GM21529 (cell line): ENCODE measurements around the gene STRN3.

Experiments used
- ATAC-seq: cut with Tn5 transposase; IDR thresholded peaks from one replicate; pipeline ENCODE4 v1.9.1; 2021; ENCODE audit not compliant: unreplicated experiment

The STRN3 gene

DNA sequence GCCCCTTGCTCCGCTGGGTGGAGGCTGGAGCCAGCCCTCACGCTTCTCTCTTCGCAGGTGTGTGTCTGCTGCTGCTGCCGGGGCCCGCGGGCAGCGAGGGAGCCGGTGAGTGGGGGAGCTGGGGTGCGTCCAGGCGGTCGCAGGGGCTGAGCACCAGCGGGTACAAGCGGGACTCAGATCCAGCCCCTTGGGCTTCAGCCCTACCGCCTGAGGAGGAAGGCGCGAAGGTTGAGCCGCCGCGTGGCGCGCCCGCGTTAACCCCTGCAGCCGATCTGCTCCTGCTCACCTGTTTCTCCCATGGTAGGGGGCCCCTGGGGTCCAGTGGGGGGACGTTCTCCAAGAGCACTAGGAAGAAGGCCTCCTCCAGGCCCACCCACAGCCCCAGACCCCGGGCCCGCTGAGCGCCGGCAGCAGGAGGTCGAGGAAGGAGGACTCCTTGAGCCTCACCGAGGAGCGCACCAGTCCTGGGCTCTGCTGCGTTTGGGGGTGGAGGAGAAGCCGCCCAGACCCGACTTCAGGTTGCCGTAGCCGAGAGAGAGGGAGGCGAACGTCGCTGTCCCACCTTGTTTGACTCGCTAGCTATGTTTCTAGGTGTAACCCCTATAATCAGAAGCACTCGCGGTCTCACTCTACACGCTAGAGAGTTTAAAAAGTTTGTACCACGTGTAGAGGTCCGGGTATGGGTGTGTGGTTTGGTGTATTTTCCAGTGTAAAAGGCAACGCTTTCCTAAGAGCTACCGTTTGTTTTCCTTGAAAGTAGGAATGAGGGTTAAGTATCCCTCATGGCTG is 151.0 kb downstream of the STRN3 start:
- peak; percentile 19 for ATAC-seq

DNA sequence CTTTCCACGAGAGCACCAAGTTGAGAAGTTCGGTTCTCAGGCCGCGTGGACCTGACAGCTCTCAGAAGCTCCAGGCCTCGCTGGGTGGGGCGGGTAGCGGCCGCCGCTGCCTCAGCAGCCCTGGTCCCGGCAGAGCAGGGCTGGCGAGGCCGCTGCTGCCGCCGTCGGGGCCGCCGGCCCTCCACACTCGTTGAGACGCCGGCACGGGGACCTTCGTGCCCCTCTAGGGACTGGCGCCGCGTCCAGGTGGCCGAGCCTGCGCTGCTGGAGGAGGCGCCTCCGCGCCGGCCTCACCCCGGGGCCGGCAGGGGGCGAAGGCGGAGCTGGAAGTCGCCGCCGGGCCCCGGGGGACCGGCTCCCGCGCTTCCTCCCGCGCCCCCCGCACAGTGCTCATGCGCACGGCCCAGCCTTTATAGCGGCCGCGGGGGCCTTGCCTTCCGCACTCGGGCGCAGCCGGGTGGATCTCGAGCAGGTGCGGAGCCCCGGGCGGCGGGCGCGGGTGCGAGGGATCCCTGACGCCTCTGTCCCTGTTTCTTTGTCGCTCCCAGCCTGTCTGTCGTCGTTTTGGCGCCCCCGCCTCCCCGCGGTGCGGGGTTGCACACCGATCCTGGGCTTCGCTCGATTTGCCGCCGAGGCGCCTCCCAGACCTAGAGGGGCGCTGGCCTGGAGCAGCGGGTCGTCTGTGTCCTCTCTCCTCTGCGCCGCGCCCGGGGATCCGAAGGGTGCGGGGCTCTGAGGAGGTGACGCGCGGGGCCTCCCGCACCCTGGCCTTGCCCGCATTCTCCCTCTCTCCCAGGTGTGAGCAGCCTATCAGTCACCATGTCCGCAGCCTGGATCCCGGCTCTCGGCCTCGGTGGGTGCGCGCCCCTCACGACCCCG is 151.8 kb downstream of the STRN3 start, which contains the start of gene COCH:
COCH (plus strand) TSS at position 440 of the 879 bp plus-strand sequence; CDS start at position 820, 380 bp downstream.
- ATAC-seq, result peak; percentile 78

GRCh38 chr14:30873308-30874119 is 152.7 kb downstream of the STRN3 start:
- ATAC-seq, result no peak

DNA sequence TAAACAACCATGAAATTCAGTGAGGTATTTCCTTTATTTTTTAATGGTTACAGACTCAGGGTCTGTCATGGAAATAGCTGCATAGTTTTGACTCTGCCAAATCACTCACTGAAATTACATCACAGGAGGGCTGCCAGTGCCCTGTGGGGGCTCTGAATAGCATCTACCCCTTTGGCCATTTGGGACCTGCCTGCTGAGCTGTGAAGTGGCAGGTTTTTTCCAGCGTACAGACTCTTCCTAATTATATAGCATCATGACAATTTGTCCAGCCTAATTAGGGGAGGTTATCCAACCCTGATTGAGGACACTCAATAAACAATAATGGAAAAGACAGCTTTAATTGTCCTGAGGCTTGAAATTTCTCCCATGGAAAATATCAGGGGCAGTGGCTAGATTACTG is 153.6 kb downstream of the STRN3 start:
- no peak for ATAC-seq

DNA sequence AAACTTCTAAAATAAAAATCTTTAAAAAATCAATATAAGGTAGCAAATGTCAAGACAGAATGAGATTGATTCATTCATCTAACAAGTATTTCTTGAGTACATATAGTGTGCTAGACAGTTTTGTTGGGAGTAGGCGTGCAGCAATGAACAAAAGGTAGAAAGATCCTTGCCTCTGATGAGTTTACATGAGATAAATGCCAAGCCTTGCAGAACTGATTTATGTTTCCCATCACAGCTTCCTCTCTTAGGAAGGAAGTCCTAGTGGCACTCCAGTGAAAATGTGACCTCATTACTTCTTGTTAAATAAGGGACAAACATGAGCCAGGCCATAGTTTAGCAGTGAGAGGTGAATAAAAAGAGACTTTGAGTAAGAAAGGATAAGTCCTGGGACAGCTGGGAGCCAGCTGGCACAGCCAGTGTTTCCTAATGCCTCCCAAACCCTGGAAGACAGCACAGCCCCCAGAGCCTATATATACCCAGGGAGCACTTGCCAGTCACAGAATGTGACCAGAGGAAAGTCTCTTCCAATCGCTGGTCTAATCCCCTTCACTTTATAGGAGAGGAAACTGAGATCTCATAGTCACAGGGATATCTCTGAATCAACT is 156.5 kb downstream of the STRN3 start:
- ATAC-seq, result no peak

DNA sequence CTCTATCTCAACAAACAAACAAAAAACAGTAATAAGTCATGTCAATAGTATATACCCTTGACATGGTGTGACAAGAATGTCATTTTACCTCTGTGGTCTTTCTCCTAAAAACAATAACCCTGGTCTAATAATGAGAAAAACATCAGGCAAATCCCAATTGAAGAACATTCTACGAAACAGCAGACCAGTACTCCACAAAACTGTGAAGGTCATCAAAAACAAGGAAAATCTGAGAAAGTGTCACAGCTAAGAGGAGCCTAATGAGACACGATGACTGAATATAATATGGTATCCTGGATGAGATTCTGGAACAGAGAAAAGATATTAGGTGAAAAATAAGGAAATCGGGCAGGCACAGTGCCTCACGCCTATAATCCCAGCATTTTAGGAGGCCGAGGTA is 157.4 kb downstream of the STRN3 start:
- ATAC-seq, result no peak

- no peak for ATAC-seq
Observed at GRCh38 chr14:30864934-30865333, 161.2 kb downstream of the STRN3 start.

- ATAC-seq, result no peak
Observed at GRCh38 chr14:30861200-30861599, 165.0 kb downstream of the STRN3 start.

- ATAC-seq, result peak; percentile 59
Observed at GRCh38 chr14:30855345-30856037, 170.7 kb downstream of the STRN3 start.

GRCh38 chr14:30854492-30854891 is 171.7 kb downstream of the STRN3 start:
- peak; percentile 35 for ATAC-seq

DNA sequence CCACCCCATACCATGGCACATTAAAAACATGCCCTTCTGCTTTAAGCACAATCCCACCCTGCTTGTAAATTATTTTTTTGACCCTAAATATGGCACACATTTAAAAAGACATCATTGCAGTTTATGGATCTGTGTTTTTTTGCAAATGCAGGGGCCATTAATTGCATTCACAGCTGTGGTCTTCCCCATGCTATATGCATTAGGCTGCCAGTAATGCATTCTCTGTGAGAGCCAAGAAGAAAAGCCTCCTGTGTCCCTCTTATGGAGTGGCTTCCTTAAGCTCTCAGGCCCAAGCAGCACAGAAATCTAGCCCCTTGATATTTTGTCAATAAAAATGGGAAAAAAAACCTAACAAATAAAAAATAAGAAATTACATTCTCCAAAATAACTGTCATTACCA is 172.2 kb downstream of the STRN3 start:
- ATAC-seq, result no peak

- ATAC-seq, result no peak
Observed at GRCh38 chr14:30849983-30850382, 176.2 kb downstream of the STRN3 start.

DNA sequence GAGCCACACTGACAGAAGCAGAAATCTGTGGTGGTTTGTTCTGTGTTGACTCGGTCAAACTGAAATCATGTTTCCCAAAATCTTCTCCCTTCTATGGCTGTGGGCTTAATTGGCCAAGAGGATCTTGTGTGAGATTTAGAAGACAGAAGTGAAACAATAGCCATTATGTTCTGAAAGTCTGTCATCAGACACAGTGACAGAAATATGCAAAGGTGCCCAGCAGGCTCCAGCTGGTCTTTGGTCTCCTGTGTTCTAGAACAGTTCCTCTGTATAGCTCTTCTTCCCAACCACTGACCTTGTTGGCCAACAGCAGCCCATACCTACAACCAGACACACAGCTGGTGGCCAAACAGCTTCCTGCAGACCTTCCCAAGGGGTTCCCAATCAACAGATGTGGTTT is 176.8 kb downstream of the STRN3 start:
- peak; percentile 96 for ATAC-seq

DNA sequence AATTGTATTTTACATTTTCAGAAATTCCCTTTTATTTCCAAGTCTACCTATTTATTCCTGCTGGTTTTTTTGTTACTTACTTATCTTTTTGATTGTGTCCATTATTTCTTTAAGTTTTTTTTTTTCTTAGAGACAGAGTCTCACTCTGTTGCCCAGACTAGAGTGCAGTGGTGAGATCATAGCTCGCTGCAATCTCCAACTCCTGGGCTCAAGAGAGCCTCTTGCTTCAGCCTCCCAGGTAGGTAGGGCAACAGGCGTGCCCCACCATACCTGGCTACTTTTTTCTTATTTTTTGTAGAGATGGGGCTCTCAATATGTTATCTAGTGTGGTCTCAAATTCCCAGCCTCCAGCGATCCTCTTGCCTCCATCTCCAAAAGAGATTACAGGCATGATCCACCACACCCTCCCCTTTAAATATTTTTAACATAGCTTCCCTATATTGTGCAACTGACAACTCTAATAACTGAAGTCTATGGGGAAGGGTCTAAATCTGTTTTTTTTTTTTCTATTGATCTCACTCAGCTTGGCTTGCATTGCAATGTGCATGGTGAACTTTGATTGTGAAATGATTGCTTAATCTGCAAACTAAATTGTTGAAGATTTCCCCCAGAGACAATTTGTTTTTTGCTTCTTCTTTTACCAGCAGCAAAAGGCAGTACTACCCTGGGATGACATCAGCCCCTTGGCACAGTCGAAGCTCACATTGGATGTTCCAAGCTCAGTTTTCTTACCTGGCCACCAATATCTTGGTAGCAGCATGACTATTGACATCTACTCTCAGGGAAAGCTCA is 177.5 kb downstream of the STRN3 start:
- no peak for ATAC-seq
